ENCODE results near the gene SLC10A6.

GRCh38 chr4:86809809-86810208, 39.4 kb downstream of the SLC10A6 start:
- TF ChIP-seq CTCF (IDR thresholded peaks at IDR 0.05) (no peak), EZH2 (IDR thresholded peaks at IDR 0.05) (no peak), EZH2phosphoT487 (IDR thresholded peaks at IDR 0.05) (no peak)

All from neural progenitor cell (in vitro differentiated cells).